Myocyte (in vitro differentiated cells): ENCODE data around the gene EIF3D. TPM values are rescaled to one million over a fixed set of nuclear protein-coding genes. Genes with fewer than 3 reads are reported as not detected.
A peak's percentile ranks its signal among the peaks of the same experiment; 100 is the strongest.

Experiments used
- DNase-seq: peaks from one replicate; pipeline ENCODE4 v3.0.0-alpha.2; 2012; ENCODE audit warnings: low read depth
- polyA plus RNA-seq: library from polyadenylated mRNA; unstranded; fragments of >200 nt; gene quantifications from one replicate; pipeline ENCODE4 v1.2.1, GENCODE V29; 2012; ENCODE audit warnings: missing spikeins
- total RNA-seq: library from RNA; depleted of rRNA; stranded (reverse); fragments of >200 nt; gene quantifications from 2 replicates; pipeline ENCODE4 v1.2.3, GENCODE V29; 2014

EIF3D gene
- 408 and 477 TPM in 2 replicates for total RNA-seq
- 168 TPM for polyA plus RNA-seq

- peak; percentile 100 for DNase-seq
Measured at GRCh38 chr22:36528795-36529751, at the start of gene EIF3D. TSS of gene EIF3D (minus strand) at chr22:36529166. CDS start at chr22:36526121, 3,045 bp downstream.

DNA sequence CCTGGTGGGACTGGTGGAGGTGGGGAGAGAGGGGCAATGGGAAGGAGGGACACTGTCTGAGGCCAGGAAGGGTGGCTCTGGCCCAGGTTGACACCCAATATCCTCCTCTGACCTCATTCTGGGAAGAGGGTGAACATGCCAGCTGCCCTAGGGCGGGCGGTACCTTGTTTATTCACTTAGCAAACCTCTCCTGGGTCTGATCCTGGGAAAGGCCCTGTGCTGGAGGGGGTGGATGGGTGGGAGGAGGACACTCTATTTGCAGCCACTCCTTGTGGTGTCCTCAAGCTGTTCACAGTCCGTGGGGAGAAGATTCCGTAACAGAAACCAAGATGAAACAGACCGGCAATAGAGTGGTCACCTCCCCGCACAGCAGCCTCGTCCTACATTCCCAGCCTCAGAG lies 49.7 kb upstream of the EIF3D start:
- DNase-seq: peak; percentile 36

GRCh38 chr22:36577019-36577418 lies 48.1 kb upstream of the EIF3D start:
- peak; percentile 91 for DNase-seq

DNA sequence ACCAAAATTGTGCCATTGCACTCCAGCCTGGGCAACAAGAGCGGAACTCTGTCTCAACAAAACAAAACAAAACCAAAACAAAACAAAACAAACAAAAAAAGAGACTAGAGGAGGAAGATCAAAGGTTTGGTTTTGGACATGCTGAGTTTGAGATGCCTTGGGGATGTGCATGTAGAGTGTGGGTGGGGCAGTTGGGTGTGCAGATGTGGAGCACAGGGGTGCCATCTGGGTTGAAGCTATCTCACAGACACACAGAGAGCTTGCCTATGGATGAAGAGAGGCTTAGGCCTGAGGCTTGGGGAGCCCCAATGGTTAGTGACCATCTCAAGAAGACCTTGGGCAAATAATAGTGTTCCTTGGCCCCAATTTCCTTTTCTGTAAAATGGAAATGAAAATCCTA lies 45.8 kb upstream of the EIF3D start:
- no peak for DNase-seq

- no peak for DNase-seq
Measured at GRCh38 chr22:36573815-36574363, 44.9 kb upstream of the EIF3D start.

DNA sequence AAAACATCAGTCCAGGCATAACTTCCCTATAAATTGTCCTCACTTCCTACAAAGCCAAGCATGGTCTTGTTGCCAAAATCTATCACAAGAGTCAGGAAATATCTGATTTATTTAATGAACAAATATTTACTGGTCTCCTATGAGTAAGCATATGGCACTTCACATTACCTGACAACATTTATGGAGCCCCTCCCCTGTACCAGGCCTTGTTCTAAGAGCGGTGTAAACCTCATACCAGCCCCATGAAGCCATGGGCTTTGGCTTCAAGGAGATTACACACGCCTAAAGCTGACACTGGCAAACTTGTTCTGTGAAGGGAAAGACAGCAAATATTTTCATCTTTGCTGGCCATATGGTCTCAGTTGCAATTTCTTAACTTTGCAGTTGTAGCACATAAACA lies 43.0 kb upstream of the EIF3D start:
- DNase-seq: no peak

DNA sequence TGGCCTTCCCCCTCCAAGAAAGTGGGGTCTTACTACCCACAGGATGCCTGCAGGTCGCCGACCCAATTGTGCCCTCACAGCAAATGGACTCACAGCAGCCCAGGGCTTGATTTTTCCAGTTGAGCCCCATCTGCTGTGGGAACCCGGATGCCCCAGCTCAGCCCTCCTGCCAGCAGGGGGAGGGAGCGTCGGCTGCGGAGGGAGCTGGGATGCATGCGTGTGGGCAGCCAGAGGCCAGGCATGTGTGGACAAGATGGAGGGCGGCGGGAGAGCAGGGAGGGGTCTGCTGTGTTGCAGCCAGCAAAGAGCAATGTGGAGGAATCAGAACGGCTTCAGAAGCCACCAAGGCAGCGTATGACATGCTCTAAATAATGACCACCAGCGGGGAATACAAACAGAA lies 41.0 kb upstream of the EIF3D start:
- DNase-seq: peak; percentile 26

DNA sequence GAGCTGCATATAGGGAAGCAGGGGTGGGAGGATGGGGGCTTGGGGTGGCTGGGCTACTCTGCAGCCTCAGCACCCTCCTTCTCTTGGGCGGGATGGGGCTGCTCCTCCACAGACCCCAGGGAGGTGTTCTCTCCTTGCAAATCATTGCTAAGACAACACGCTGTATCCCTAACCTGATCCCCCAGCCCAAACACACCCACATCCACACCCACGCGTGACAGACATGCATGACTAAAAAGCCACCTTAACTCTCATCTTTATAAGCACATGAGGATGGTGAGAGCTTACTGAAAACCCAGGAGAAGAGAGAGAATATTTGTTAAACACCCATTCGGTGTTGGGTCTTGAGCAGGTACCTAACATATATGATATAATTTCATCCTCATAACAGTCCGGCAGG lies 39.9 kb upstream of the EIF3D start:
- DNase-seq: no peak

DNA sequence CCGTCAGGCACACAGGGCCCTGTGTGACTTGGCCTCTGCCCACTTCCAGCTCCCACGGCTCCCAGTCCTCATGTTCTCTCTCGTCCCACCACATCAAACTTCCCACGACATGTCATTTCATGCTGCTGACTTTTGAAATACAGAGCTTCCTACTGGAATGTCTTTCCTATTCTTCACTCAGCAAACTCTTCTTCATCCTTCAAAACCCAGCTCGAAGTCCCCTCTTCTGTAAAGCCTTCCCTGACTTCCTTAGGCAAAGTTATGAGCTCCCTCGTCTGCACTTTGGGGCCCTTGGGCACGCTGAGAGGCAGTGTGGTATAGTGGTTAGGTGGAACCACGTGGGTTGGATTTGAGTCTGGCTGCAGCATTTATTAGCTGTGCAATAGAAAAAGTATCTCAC lies 37.8 kb upstream of the EIF3D start:
- DNase-seq: no peak

DNA sequence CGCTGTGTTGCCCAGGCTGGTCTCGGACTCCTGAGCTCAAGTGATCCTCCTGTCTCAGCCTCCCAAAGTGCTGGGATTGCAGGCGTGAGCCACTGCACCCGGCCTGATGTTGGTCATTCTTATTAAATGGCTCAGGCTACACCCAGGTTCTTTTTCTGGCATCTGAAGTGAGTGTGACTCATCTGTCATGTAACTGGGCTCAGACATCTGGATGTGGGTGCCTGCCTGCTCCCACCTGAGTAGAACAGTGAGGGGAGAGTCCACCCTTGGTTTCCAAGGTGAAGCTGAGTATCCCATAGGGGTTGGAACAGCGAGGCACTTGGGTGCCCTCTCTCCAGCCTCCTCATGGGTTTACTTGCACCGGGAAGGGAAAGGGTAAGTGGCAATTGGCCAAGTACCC lies 36.7 kb upstream of the EIF3D start:
- no peak for DNase-seq

GRCh38 chr22:36565159-36565507 lies 36.2 kb upstream of the EIF3D start:
- DNase-seq: no peak

DNA sequence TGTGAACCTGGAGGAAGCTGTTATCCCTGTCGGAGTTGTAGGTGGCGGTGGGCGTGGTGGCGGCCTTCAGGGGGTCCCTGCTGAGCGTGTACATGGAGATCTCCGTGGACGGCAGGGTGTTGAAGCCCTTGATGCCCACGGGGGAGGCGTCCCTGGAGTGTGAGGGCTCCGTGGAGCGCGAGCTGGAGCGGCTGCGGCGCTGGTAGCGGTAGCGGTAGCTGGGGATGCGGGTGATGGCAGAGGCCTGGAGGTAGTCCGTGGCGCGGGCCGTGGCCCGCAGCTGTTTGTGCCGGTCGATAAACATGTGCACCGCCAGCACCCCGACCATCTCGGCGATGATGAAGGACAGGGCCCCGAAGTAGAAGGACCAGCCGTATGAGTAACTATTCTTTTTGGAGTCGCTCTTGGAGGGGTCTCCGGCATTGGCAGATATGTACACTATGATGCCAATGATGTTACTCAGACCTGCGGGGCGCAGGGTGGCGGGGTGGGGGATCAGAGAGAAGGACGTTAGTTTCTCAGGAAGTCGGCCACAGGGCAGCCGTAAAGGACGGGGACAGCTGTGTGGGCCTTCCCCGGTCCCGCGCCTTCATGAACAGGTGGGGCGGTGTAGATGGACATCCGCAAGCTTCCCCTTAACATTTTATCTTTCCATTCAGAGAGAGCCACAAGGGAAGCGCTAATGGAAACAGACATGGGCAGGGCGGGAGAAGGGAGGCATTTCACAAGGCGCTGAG lies 35.6 kb upstream of the EIF3D start:
- peak; percentile 88 for DNase-seq

- no peak for DNase-seq
Measured at GRCh38 chr22:36563898-36564297, 34.9 kb upstream of the EIF3D start.

DNA sequence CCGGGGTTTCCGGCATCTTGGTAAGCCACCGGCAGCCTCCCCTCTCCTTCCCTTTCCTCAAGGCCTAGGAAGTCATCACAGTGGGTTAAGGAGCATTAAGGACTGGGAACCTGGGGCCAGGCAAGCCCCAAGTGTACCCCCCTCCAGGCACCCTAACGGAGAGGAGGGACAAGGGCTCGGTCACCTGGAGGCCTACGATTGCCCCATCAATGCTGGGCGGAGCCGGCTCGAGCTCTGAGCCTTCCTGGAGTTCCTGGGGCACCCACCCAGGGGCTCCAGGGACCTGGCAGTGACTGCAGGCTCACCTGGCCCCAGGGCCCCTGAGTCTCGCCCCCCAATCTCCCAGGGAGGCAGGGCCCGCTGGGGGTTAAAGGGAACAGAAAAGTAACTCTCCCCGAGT lies 34.5 kb upstream of the EIF3D start:
- DNase-seq: no peak

- no peak for DNase-seq
Measured at GRCh38 chr22:36563001-36563400, 34.0 kb upstream of the EIF3D start.

GRCh38 chr22:36562261-36562835 lies 33.4 kb upstream of the EIF3D start:
- DNase-seq: peak; percentile 52

DNA sequence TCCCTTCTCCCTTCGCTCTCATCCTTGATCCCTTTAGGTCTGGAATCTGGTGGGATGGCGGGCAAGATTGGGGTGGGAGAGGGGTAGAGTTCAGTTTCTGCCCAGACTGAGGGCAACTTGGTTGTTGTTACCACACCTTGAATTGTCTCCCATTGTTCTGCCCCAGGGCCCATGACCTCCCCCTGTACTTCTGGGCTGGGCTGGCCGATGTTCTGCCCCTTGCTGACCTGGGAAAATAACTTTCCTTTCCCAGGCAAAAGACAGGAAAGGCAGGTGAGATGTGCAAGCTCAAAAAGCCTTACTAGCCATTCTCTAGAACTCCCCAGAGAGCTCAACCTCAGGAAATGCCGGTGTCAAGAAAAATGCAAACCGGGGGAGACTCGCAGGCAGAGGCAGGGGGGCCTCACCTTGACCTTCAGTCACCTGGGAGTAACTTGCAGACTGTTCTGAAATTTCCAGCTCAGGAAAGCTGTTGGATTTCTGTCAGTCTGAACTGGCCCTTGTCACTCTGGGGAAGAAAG lies 32.4 kb upstream of the EIF3D start:
- DNase-seq: no peak

GRCh38 chr22:36560001-36560400 lies 31.0 kb upstream of the EIF3D start:
- DNase-seq: no peak

DNA sequence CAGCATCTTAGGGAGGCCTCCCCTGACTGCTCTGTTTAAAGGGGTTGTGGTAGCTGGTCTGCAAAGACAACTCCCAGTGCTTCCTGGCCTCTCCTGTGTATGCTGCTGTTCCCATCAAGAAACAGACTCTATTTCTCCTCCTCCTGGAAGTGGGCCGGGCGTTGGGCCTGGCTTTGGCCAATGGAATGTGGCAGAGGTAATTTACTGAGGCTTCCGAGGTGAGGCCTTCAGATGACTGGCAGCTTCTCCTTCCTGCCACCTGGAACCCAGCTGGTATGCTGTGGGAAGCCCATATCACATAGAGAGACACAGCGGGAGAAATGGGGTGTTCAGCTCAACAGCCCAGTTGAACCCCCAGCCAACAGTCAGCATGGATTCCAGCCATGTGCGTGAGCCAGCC lies 25.1 kb upstream of the EIF3D start:
- no peak for DNase-seq

DNA sequence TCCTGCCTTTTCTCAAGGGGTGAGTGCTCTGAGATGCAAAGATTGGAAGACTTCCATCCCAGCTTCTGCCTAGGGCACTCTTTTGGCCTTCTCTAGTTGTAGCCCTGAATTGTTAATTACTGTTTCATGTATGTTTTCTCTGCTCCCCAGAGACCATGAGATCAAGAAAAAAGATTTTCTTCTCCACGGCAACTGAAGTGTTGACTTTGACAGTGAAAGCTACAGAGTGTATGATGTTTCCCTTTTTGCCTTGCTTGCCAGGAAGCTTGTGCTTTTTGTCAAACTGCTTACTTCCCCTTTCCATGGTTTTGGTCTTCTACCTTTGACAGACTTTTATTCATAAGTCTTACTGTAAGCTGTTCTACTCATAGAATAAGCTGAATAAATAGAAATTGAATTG lies 23.3 kb upstream of the EIF3D start:
- DNase-seq: no peak

- no peak for DNase-seq
Measured at GRCh38 chr22:36550701-36551495, 21.9 kb upstream of the EIF3D start.
